Right ventricle myocardium inferior (tissue), 1 donor: ENCODE data around the gene SPATA22. TPM values are rescaled to one million over a fixed set of nuclear protein-coding genes. Genes with fewer than 3 reads are reported as not detected.
"Not testable (repeated sequence)": the region's sequence is repeated elsewhere in the genome, so short reads cannot be mapped to it uniquely, and the experiment has no call there.

Experiments used
- ATAC-seq: fragments of 200-7000 bp; cut with Tn5 transposase; one replicate; pipeline ENCODE4 v1.9.1; 2020; ENCODE audit warnings: mild to moderate bottlenecking, moderate library complexity
- DNase-seq: peaks from one replicate; pipeline ENCODE4 v3.0.0; 2021; ENCODE audit errors: missing footprints
- intact Hi-C: fragments of 100-400 bp; cut with DNase I; formaldehyde crosslinking; loops from one replicate; pipeline ENCODE4 v1.11.0; 2022
- total RNA-seq: library from RNA; stranded (reverse); fragmentation: NEBNext Ultra II Directional; extraction: Animal tissue kit (Norgen Biotek cat#: 25700); gene quantifications from one replicate; pipeline ENCODE4 v1.2.1, GENCODE V29; 2021
- donor health status: DM: no; HTN: yes; CAD: no; lungs with severe emphysema.

The SPATA22 gene
- total RNA-seq, 1 donor from 2014 or later: 0.84 TPM

GRCh38 chr17:3475812-3476610 lies 4.4 kb upstream of the SPATA22 start, which contains the start of gene ASPA:
Gene ASPA, plus strand, starts transcription at chr17:3475997. Its CDS starts 163 bp downstream, at chr17:3476160.
- peak; percentile 64 for ATAC-seq
- intact Hi-C loops: no loop called here
- no peak for DNase-seq

GRCh38 chr17:3475251-3475685 lies 3.6 kb upstream of the SPATA22 start:
- no peak for DNase-seq

GRCh38 chr17:3474212-3474611 lies 2.6 kb upstream of the SPATA22 start:
- DNase-seq: no peak
- intact Hi-C loops: no loop called here
- ATAC-seq: no peak

More at GRCh38 chr17:3475251-3475685, 3.6 kb upstream of the SPATA22 start:
- intact Hi-C loops: no loop called here
- ATAC-seq: no peak

DNA sequence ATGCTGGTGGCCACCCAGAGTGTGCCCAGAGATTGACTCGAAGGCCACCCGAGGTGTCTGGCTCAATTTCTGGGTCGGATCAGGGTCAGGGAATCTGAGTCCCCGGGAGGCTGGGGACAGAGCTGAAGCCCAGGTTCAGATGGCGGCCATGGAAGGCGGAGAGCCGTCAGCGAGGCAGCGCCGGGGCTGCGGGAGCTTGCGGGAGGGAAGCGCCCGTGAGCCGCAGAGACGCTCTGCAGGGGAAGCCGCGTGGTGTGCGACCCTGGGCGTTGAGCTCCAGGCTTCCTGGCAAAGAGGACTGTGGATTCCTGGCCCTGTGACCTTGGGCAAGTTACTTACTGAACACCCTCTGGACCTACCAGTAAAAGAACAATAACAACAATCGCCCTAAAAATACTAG lies 518 bp upstream of the SPATA22 start:
- intact Hi-C loops: no loop called here
- DNase-seq: no peak
- no peak for ATAC-seq

DNA sequence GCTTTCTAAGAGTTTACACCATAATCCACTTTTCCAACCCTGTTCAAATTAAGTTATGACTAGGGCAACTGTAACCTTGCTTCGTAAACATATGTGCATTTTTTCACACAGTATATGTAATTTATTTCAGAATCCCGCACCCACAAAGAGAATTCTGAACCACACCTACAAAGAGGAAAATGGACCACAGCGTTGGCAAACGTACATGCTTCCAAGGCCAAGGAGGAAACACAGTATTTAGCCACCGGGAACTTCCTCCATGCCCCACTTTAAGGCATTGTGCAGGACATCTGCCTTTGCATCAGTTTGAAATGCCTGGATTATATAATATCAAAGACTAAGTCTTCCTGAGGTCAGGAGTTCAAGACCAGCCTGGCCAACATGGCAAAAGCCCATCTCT lies 2.1 kb downstream of the SPATA22 start:
- no peak for DNase-seq
- intact Hi-C loops: no loop called here

GRCh38 chr17:3466355-3466754 lies 5.3 kb downstream of the SPATA22 start:
- intact Hi-C loops, ATAC-seq, DNase-seq: not testable (repeated sequence)

More for the DNA sequence above, 2.1 kb downstream of the SPATA22 start:
- no peak for ATAC-seq

- ATAC-seq (no peak), DNase-seq (no peak)
- intact Hi-C loops: no loop called here
These were observed 23.5 kb downstream of the SPATA22 start for GRCh38 chr17:3448059-3448665.

GRCh38 chr17:3447625-3448024 lies 24.0 kb downstream of the SPATA22 start:
- ATAC-seq: no peak
- intact Hi-C loops: no loop called here

DNA sequence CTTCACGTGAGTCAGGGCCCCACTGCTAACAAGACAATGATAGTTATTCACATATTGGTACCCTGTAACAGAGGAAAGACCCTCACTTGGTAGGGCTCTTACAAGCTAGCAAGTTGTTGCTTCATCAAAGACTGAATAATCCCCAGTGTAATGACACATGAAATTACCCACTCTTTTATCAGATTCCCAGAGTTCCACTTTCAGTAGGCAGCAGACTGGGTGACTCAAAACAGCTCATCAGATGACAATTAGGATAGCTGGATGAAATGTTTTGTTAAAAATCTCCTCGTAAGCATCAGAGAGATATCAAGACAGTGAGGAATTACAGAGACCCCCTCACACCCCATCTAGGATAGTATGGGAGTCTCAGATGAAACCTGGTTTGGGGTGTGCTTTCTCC lies 31.2 kb downstream of the SPATA22 start:
- ATAC-seq (no peak), DNase-seq (no peak)
- intact Hi-C loops: no loop called here

More at GRCh38 chr17:3447625-3448024, 24.0 kb downstream of the SPATA22 start:
- no peak for DNase-seq

- ATAC-seq: no peak
- intact Hi-C loops: no loop called here
- DNase-seq: no peak
These were observed 33.3 kb downstream of the SPATA22 start for GRCh38 chr17:3438368-3438767.

DNA sequence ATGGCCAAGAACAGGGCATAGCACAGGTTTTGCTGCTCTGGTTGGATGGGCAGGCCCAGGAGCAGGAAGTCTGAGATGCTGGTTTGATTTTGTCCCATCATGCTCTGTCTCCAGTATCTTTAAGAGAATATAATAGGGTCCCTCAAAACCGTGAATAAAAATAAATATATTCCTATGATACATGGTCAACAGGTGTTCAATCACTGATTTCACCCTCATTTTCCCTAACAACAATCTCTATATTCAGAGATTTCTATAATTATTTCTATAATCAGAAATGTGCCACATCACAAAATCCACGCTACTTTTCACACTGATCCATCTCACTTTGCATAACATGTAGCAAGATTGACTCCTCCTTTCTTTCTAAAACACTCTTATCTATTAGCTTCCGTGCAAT lies 37.9 kb downstream of the SPATA22 start, which contains the start of gene OR1E2:
Gene OR1E2, minus strand, starts transcription at position 101 of the 400 bp plus-strand sequence. Its CDS starts 0 bp downstream, at position 101.
- no peak for ATAC-seq
- intact Hi-C loops: no loop called here
- DNase-seq: no peak

- DNase-seq, ATAC-seq, intact Hi-C loops: not testable (repeated sequence)
These were observed 38.4 kb downstream of the SPATA22 start for GRCh38 chr17:3433215-3433614.

DNA sequence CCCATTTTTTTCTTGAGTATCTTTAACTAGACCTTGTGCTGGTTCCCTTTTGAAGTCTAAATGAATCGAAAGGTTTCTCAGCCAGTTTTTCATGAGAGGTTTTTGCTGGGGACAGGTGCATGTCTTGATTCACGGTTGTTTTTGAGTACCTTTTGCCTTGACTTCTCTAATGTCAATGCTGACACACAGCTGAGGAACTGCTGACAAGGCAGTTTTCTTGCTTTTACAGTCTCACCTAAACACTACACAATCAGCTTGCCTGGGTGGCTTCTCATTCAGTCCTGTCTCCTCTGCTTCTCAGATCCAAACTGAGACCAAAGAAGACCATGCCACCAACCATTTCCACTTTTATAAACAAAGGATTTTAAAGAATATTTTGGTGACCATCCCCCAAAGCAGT lies 53.4 kb downstream of the SPATA22 start:
- ATAC-seq (no peak), DNase-seq (no peak)
- intact Hi-C loops: no loop called here

- intact Hi-C loops: no loop called here
- DNase-seq (no peak), ATAC-seq (no peak)
These were observed 56.0 kb downstream of the SPATA22 start for GRCh38 chr17:3415610-3416009.

- ATAC-seq, intact Hi-C loops: not testable (repeated sequence)
These were observed 59.4 kb downstream of the SPATA22 start for GRCh38 chr17:3412216-3412615.

DNA sequence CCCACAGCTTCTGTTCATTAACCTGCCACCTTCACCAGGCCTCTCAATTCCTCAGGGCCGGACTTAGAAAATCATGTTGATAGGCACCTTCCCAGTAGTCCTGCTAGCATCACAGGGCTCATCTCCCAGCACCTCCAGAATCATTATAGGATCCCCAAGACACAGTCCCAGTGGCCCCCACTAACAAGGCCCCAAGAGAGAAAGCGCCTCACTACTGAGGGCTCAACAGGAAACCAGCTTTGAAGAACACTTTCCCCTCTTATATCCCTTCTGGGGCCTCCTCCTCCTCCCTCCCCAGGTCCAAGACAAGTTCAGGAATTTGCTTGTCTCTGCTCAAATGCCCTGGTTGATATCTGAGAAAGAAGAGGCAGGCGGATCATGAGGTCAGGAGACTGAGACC lies 60.5 kb downstream of the SPATA22 start, which contains the start of gene OR3A3:
Gene OR3A3, plus strand, starts transcription at position 301 of the 400 bp plus-strand sequence.
- intact Hi-C loops: no loop called here
- no peak for DNase-seq
- no peak for ATAC-seq

More at GRCh38 chr17:3412216-3412615, 59.4 kb downstream of the SPATA22 start:
- DNase-seq: not testable (repeated sequence)

DNA sequence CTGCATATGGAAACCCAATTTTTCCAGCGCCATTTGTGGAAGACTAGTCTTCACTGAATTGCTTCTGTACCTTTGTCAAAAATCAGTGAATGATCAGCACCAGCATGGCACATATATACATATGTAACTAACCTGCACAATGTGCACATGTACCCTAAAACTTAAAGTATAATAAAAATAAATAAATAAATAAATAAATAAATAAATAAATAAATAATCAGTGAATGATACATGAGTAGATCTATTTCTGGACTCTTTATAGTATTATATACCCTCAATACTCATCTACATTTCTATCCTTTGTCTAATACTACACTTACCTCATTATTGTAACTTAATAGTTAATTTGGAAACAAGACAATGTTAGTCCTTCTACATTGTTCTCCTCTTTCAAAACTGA lies 67.8 kb downstream of the SPATA22 start:
- intact Hi-C loops, ATAC-seq, DNase-seq: not testable (repeated sequence)

DNA sequence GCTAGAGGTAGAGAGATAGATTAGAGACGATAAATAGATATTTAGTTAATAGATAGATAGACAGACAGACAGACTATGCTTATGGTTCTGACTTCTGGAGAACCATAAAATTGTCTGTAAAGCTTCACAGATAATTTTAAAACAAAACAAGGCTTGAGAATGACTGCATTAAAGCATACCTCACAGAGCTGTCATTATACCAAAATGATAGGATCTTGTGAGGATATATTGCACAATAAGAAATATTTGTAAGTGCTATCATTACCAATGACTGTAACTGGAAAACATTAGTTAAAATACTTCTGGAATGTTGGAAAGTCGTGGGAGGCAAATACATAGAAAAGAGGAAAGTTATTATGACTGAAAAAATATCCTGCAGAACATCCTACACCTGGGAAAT lies 69.8 kb downstream of the SPATA22 start:
- intact Hi-C loops: no loop called here
- ATAC-seq (no peak), DNase-seq (no peak)

- DNase-seq: no peak
- intact Hi-C loops: no loop called here
- ATAC-seq: no peak
These were observed 71.6 kb downstream of the SPATA22 start for GRCh38 chr17:3400055-3400454.

GRCh38 chr17:3398310-3398709 lies 73.3 kb downstream of the SPATA22 start, which contains the start of gene OR1E1:
Gene OR1E1, minus strand, starts transcription at chr17:3398410. Its CDS starts 0 bp downstream, at chr17:3398410.
- no peak for ATAC-seq
- intact Hi-C loops: no loop called here

More at GRCh38 chr17:3398310-3398709, 73.3 kb downstream of the SPATA22 start, which contains the start of gene OR1E1:
- no peak for DNase-seq
